GM10248 (cell line): ENCODE results near the gene KCTD17.

Source experiments
- CTCF ChIA-PET: fragments of 300-600 bp; sonication (Branson Sonifier 250); formaldehyde crosslinking; extraction: SDS; loops from one replicate; lab custom pipeline; 2021; ENCODE audit warnings: antibody characterized with exemption; lab: Yijun Ruan, JAX
- POLR2A ChIA-PET: fragments of 350-650 bp; sonication (Branson Sonifier 250); formaldehyde crosslinking; extraction: SDS; loops from one replicate; lab custom pipeline; 2020; ENCODE audit warnings: antibody characterized with exemption; lab: Yijun Ruan, JAX
- DNase-seq: peaks from one replicate; pipeline ENCODE4 v3.0.0; 2012; ENCODE audit errors: extremely low spot score
- TF ChIP-seq, protein P1 (sequence below): IDR thresholded peaks from 2 replicates; pipeline ENCODE4 v1.5.1; 2012; ENCODE audit warnings: mild to moderate bottlenecking, low read depth; ENCODE audit errors: extremely low read depth, missing control alignments, control extremely low read depth

The KCTD17 gene

DNA sequence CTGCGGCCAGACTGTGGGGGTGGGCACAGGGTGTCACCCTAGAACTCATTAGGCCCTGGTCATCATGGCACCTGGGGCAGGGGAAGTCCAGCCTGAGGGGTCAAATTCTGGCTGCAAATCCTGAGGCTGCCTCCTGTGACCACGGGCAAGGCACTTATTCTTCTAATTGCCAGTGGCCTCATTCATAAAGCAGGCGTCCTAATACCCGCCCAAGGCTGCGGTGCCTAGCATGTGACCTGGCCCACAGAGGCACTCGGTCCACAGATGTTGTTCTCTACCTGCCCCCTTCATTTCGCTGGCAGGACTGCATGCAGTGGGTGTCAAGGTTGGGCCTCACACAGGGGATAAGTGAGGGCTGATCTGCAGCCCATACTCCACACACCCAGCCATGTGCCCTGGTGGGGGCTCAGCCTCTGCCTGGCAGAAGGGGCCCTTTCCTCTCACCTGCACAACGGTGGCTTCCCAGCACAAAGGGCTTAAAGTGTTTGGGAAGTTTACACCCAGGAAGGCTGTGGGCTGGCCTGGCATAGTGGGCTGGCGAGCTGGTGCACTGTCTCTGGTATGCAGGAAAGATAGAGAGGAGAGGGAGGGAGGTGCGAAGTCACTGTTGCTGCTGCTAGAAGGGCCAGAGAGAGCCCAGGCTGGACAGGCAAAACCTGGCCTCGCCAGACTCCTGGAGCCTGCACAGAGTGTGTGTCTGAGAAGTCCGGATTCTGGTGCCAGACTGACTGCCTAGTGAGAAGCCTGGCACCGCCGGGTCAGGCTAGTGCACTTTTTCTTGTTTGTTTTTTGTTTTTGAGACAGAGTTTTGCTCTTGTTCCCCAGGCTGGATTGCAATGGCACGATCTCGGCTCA is 28.8 kb upstream of the KCTD17 start:
- POLR2A ChIA-PET, result no interaction called here
- CTCF ChIA-PET, result interaction anchor here (0.6 to 4.4 kb wide), 17 partner anchors 8 to 247 kb away, joined by 3 to 40 read pairs (median 4); partner anchors contain the start of gene IFT27
- TF ChIP-seq, protein P1, sequence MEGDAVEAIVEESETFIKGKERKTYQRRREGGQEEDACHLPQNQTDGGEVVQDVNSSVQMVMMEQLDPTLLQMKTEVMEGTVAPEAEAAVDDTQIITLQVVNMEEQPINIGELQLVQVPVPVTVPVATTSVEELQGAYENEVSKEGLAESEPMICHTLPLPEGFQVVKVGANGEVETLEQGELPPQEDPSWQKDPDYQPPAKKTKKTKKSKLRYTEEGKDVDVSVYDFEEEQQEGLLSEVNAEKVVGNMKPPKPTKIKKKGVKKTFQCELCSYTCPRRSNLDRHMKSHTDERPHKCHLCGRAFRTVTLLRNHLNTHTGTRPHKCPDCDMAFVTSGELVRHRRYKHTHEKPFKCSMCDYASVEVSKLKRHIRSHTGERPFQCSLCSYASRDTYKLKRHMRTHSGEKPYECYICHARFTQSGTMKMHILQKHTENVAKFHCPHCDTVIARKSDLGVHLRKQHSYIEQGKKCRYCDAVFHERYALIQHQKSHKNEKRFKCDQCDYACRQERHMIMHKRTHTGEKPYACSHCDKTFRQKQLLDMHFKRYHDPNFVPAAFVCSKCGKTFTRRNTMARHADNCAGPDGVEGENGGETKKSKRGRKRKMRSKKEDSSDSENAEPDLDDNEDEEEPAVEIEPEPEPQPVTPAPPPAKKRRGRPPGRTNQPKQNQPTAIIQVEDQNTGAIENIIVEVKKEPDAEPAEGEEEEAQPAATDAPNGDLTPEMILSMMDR, result no peak
- DNase-seq, result no peak

DNA sequence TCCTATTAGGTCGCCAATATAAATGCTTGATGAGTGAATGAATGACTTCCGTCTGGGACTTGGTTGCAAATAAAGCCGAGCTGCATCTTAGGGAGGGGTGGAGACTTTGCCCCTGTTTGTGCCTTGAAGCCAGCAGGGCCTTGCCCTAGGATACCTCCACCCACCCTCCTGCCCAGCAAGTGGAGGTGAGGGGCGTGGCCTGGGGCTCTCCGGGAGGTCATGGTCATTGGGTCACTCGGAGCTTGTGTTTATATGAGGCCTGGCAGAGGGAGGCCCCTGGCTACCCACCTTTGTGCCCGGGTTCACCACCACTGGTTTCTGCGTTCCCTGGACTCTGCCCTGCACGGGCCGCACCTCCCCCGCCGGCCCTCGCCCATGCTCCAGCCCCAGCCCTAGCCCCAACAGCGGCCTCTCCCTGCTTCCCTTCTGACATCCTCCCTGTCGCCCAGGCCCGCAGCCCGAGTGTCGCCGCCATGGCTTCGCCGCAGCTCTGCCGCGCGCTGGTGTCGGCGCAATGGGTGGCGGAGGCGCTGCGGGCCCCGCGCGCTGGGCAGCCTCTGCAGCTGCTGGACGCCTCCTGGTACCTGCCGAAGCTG is 27.7 kb upstream of the KCTD17 start:
- TF ChIP-seq, protein P1, result no peak
- ChIA-PET POLR2A (no interaction called here), CTCF (interaction anchor here (1.0 to 4.4 kb wide), 4 partner anchors 14 to 21 kb away, joined by 3 to 40 read pairs (median 3); no protein-coding TSS in a partner anchor)
- no peak for DNase-seq

DNA sequence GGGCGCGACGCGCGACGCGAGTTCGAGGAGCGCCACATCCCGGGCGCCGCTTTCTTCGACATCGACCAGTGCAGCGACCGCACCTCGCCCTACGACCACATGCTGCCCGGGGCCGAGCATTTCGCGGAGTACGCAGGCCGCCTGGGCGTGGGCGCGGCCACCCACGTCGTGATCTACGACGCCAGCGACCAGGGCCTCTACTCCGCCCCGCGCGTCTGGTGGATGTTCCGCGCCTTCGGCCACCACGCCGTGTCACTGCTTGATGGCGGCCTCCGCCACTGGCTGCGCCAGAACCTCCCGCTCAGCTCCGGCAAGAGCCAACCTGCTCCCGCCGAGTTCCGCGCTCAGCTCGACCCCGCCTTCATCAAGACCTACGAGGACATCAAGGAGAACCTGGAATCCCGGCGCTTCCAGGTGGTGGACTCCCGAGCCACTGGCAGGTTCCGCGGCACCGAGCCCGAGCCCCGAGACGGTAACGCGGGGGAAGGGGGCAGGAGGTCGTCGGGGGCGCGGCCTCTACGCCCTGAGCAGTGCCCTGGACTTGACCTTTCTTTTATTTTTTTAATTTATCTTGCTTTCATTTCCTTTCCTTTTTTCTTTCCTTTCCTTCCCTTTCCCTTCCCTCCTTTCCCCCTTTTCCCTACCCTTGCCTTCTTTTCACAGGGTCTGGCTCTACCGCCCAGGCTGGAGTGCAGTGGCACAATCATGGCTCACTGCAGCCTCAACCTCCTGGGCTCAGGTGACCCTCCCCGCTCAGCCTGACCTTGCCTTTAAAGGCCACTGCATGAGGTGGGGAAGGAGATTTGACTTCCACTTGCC is 27.0 kb upstream of the KCTD17 start:
- DNase-seq, result no peak
- ChIA-PET CTCF (interaction anchor here (0.9 to 4.4 kb wide), 4 partner anchors 20 to 47 kb away, joined by 3 to 40 read pairs (median 4); no protein-coding TSS in a partner anchor), POLR2A (no interaction called here)

DNA sequence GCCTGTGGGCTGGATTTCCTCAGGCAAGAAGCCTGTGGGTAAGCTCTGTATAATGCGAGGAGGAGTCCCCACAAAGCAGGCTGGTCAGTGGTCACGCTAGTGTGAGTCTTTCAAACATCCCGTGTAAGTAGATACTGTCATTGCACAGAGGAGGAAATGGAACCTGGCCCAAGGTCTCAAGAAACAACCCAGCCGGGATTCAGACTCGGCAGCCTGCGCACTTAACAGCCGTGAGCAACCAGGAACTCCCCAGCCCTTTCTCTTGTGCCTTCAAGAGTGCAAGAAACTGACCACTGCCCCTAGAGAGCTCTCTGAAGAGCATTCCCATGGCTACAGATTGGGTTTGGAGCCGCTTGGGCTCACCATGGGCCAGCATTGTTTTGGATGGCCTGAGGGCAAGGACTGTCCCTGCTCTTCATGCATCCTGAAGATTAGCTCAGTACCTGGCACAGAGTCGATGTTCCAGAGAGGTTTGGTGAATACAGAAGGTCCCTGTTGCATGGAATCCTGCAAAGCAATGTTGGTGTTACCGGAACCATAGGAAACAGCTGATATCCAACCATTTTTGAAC is 26.0 kb upstream of the KCTD17 start:
- CTCF ChIA-PET, result interaction anchor here (0.9 to 2.1 kb wide), 5 partner anchors 9 to 170 kb away, joined by 3 to 11 read pairs (median 5); no protein-coding TSS in a partner anchor
- POLR2A ChIA-PET, result no interaction called here
- DNase-seq, result no peak
- TF ChIP-seq, protein P1, result no peak

More for the DNA sequence above, 27.0 kb upstream of the KCTD17 start:
- TF ChIP-seq, protein P1, result no peak

DNA sequence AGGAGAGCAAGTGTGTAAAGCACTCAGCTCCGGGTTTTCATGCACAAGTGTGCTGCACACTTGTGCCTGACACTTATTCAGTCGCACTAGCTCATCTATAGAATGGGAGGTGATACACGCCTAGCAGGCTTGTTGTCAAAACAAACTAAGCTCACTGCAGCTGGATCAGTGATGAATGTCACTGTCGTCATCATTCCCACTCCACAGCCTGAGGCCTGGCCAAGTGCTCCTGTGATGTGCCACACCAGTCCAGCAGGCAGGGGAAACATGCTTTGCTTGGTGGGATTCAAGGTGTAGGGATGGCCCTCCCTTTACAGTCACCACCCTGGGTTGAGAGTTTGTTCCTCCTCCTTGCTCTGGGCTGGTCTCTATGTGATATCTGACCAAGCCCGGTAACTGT is 25.2 kb upstream of the KCTD17 start:
- DNase-seq, result no peak
- TF ChIP-seq, protein P1, result no peak
- ChIA-PET CTCF (interaction anchor here (1.2 to 2.1 kb wide), 4 partner anchors 9 to 170 kb away, joined by 4 to 11 read pairs (median 6); no protein-coding TSS in a partner anchor), POLR2A (no interaction called here)
